Measurements from ENCODE around the gene TRIM31.
A peak's percentile ranks its signal among the peaks of the same experiment; 100 is the strongest.

TRIM31 gene

GRCh38 chr6:30162265-30163089, 49.6 kb upstream of the TRIM31 start (continued):
- TF ChIP-seq ZSCAN5A (tag by site-specific recombination; IDR thresholded peaks at IDR 0.05) (no peak), ZNF10 (tag by site-specific recombination; IDR thresholded peaks at IDR 0.05) (peak; percentile 14; the same call in 1 of the 2 replicates), ZNF362 (tag by site-specific recombination; IDR thresholded peaks at IDR 0.05) (0 out of 2 replicates have a peak, but pooled peaks have one; percentile 45), TRIM28 (IDR thresholded peaks at IDR 0.05; ENCODE audit: borderline replicate concordance, low read length) (no peak), ZNF555 (tag by site-specific recombination; conservative IDR thresholded peaks at IDR 0.05) (peak; percentile 100), ZNF280D (tag by site-specific recombination; IDR thresholded peaks at IDR 0.05) (no peak), ZSCAN16 (tag by site-specific recombination; IDR thresholded peaks at IDR 0.05) (no peak), ZBTB21 (tag by site-specific recombination; IDR thresholded peaks at IDR 0.05) (peak; percentile 84), ZNF548 (tag by site-specific recombination; IDR thresholded peaks at IDR 0.05) (peak; percentile 10; the same call in 1 of the 2 replicates), RBAK (tag by site-specific recombination; IDR thresholded peaks at IDR 0.05) (peak; percentile 89), ZNF558 (tag by site-specific recombination; IDR thresholded peaks at IDR 0.05) (peak; percentile 94), ZNF514 (tag by site-specific recombination; IDR thresholded peaks at IDR 0.05) (peak; percentile 83; the same call in 1 of the 2 replicates), ZNF138 (tag by site-specific recombination; IDR thresholded peaks at IDR 0.05; ENCODE audit: borderline replicate concordance) (peak; percentile 98; the same call in 1 of the 2 replicates), AEBP2 (tag by site-specific recombination; IDR thresholded peaks at IDR 0.05; ENCODE audit: borderline replicate concordance) (peak; percentile 97; the same call in 1 of the 2 replicates), ZNF704 (tag by site-specific recombination; IDR thresholded peaks at IDR 0.05) (peak; percentile 89), ZNF223 (tag by site-specific recombination; IDR thresholded peaks at IDR 0.05) (peak; percentile 70; the same call in 1 of the 2 replicates), ZNF585B (tag by site-specific recombination; IDR thresholded peaks at IDR 0.05) (peak; percentile 31; the same call in 1 of the 2 replicates), ZSCAN23 (tag by site-specific recombination; IDR thresholded peaks at IDR 0.05) (0 out of 2 replicates have a peak, but pooled peaks have one; percentile 22), ZNF426 (tag by site-specific recombination; IDR thresholded peaks at IDR 0.05) (peak; percentile 100), ZNF19 (tag by site-specific recombination; IDR thresholded peaks at IDR 0.05; ENCODE audit: low read depth) (peak; percentile 95), ZNF214 (tag by site-specific recombination; IDR thresholded peaks at IDR 0.05; ENCODE audit: borderline replicate concordance) (no peak), ZNF518A (tag by site-specific recombination; conservative IDR thresholded peaks at IDR 0.05; ENCODE audit: low read depth) (peak; percentile 99), ZNF324 (tag by site-specific recombination; IDR thresholded peaks at IDR 0.05) (0 out of 2 replicates have a peak, but pooled peaks have one; percentile 47)
